ENCODE results near the gene ZNF586. TPM values are rescaled to one million over a fixed set of nuclear protein-coding genes. Genes with fewer than 3 reads are reported as not detected.

The ZNF586 gene
- total and polyA plus RNA-seq, 10 of the 15 experiments (the other 5 are each of a cell fraction or from before 2014, with no cell fraction given), result 3.9 to 24.2 (median 15.0) TPM

DNA sequence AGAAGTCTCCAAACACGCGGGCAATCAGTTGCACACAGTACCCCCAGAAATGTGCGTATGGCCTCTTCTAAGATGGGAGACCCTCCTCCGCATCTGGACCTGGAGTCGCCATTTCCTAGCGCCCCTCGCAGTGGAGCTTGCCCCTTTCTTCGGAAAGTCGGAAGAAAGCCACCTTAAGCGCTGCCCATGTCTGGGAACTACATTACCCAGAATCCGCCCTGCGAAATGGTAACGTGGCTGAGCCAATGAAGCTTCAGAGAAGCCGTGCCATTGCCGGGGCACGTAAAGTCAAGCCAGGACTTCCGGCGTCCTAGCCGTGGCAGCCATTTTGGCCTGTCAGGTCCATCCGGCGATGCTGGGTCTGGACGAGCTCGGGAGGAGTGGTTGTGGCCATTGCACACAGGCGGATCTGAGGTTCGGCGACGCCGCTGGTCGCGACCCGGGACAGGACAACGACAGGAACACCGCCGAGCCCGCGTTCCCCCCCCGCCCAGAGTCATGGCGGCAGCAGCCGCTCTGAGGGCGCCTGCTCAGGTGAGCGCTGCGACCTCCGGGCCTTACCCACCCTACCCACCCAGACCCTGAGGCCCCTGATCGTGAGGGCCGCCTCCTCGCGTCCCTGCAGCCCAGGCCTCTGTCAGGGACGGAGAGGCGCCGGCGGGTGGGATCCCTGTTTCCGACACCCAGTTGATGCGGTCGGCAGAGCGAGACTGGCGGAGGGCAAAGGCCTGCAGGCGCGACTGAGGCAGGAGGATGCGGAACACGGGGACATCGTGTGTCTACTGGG lies at the start of gene ZNF586 (continued):
- TF ChIP-seq, protein P1, sequence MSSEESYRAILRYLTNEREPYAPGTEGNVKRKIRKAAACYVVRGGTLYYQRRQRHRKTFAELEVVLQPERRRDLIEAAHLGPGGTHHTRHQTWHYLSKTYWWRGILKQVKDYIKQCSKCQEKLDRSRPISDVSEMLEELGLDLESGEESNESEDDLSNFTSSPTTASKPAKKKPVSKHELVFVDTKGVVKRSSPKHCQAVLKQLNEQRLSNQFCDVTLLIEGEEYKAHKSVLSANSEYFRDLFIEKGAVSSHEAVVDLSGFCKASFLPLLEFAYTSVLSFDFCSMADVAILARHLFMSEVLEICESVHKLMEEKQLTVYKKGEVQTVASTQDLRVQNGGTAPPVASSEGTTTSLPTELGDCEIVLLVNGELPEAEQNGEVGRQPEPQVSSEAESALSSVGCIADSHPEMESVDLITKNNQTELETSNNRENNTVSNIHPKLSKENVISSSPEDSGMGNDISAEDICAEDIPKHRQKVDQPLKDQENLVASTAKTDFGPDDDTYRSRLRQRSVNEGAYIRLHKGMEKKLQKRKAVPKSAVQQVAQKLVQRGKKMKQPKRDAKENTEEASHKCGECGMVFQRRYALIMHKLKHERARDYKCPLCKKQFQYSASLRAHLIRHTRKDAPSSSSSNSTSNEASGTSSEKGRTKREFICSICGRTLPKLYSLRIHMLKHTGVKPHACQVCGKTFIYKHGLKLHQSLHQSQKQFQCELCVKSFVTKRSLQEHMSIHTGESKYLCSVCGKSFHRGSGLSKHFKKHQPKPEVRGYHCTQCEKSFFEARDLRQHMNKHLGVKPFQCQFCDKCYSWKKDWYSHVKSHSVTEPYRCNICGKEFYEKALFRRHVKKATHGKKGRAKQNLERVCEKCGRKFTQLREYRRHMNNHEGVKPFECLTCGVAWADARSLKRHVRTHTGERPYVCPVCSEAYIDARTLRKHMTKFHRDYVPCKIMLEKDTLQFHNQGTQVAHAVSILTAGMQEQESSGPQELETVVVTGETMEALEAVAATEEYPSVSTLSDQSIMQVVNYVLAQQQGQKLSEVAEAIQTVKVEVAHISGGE (CRISPR knock-in tag; IDR thresholded peaks at IDR 0.05), result no peak
- TF ChIP-seq SMARCA5 (IDR thresholded peaks at IDR 0.05) (peak; percentile 51; the same call in 1 of the 2 replicates), EED (IDR thresholded peaks at IDR 0.05; ENCODE audit: low read depth) (no peak), USF1 (IDR thresholded peaks at IDR 0.05; ENCODE audit: borderline replicate concordance, extremely low read length, insufficient read depth, low read depth, low read length) (no peak), YBX1 (IDR thresholded peaks at IDR 0.05) (no peak), ZNF207 (IDR thresholded peaks at IDR 0.05; ENCODE audit: borderline replicate concordance) (no peak), ZSCAN29 (IDR thresholded peaks at IDR 0.05) (no peak), RELA (IDR thresholded peaks at IDR 0.05; ENCODE audit: borderline replicate concordance, partially characterized antibody) (peak; percentile 30), ATF2 (IDR thresholded peaks at IDR 0.05; ENCODE audit: low read length) (no peak), PRDM15 (CRISPR knock-in tag; IDR thresholded peaks at IDR 0.05) (no peak), TCF7 (IDR thresholded peaks at IDR 0.05; ENCODE audit: borderline replicate concordance) (no peak), PML (IDR thresholded peaks at IDR 0.05; ENCODE audit: low read length) (no peak)
- TF ChIP-seq, protein P2, sequence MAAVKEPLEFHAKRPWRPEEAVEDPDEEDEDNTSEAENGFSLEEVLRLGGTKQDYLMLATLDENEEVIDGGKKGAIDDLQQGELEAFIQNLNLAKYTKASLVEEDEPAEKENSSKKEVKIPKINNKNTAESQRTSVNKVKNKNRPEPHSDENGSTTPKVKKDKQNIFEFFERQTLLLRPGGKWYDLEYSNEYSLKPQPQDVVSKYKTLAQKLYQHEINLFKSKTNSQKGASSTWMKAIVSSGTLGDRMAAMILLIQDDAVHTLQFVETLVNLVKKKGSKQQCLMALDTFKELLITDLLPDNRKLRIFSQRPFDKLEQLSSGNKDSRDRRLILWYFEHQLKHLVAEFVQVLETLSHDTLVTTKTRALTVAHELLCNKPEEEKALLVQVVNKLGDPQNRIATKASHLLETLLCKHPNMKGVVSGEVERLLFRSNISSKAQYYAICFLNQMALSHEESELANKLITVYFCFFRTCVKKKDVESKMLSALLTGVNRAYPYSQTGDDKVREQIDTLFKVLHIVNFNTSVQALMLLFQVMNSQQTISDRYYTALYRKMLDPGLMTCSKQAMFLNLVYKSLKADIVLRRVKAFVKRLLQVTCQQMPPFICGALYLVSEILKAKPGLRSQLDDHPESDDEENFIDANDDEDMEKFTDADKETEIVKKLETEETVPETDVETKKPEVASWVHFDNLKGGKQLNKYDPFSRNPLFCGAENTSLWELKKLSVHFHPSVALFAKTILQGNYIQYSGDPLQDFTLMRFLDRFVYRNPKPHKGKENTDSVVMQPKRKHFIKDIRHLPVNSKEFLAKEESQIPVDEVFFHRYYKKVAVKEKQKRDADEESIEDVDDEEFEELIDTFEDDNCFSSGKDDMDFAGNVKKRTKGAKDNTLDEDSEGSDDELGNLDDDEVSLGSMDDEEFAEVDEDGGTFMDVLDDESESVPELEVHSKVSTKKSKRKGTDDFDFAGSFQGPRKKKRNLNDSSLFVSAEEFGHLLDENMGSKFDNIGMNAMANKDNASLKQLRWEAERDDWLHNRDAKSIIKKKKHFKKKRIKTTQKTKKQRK (IDR thresholded peaks at IDR 0.05; ENCODE audit: low read depth, low read length), result no peak
- TF ChIP-seq, protein P3, sequence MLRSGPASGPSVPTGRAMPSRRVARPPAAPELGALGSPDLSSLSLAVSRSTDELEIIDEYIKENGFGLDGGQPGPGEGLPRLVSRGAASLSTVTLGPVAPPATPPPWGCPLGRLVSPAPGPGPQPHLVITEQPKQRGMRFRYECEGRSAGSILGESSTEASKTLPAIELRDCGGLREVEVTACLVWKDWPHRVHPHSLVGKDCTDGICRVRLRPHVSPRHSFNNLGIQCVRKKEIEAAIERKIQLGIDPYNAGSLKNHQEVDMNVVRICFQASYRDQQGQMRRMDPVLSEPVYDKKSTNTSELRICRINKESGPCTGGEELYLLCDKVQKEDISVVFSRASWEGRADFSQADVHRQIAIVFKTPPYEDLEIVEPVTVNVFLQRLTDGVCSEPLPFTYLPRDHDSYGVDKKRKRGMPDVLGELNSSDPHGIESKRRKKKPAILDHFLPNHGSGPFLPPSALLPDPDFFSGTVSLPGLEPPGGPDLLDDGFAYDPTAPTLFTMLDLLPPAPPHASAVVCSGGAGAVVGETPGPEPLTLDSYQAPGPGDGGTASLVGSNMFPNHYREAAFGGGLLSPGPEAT (IDR thresholded peaks at IDR 0.05; ENCODE audit: low read depth), result no peak
